ENCODE measurements around the gene SLC1A2. TPM values are rescaled to one million over a fixed set of nuclear protein-coding genes. Genes with fewer than 3 reads are reported as not detected.

SLC1A2 gene
- total RNA-seq, 1 experiment from 2014 or later, result 0.50 TPM

DNA sequence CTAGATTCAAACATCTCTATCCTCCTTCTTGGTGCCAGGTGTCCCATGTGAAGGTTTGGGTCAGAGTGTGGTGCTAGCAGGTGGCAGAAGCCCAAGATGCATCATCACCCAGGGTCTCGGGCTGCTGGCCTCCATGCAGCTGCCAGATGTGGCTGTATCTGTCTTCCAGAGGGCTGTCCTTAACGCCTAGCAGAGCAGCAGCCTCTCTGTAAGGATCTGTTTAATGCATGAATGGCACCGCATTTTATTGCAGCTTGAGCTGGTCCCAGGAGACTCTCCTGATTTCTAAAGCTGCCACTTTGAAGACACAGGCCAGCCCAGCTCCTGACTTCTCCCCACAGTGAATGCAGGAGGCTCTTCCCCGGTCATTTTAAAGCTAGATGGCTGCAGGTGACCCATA is 26.3 kb downstream of the SLC1A2 start:
- Mint-ChIP-seq H3K4me3 (no peak overlapping the region), H3K4me1 (peaks cover 12% of the 10 kb centered on the region), H3K9me3 (peaks cover 4% of the 10 kb centered on the region; the same call in 1 of the 2 replicates), H3K27me3 (ENCODE audit: low read depth) (no peaks in the 10 kb centered on the region), H3K36me3 (no peaks in the 10 kb centered on the region), H3K27ac (no peak overlapping the region)
- POLR2A ChIA-PET, result no interaction called here
- CTCF ChIA-PET, result interaction anchor here (0.8 to 3.1 kb wide), 6 partner anchors 26 to 881 kb away, joined by 3 to 13 read pairs (median 4); partner anchors contain the start of genes CD44 and SLC1A2
- ATAC-seq (no peak), DNase-seq (ENCODE audit: low spot score) (no peak)
- TF ChIP-seq, protein P1, sequence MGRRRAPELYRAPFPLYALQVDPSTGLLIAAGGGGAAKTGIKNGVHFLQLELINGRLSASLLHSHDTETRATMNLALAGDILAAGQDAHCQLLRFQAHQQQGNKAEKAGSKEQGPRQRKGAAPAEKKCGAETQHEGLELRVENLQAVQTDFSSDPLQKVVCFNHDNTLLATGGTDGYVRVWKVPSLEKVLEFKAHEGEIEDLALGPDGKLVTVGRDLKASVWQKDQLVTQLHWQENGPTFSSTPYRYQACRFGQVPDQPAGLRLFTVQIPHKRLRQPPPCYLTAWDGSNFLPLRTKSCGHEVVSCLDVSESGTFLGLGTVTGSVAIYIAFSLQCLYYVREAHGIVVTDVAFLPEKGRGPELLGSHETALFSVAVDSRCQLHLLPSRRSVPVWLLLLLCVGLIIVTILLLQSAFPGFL (CRISPR knock-in tag; IDR thresholded peaks at IDR 0.05; ENCODE audit: borderline replicate concordance), result no peak
- TF ChIP-seq, protein P2, sequence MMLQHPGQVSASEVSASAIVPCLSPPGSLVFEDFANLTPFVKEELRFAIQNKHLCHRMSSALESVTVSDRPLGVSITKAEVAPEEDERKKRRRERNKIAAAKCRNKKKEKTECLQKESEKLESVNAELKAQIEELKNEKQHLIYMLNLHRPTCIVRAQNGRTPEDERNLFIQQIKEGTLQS (CRISPR knock-in tag; conservative IDR thresholded peaks at IDR 0.05), result no peak
- TF ChIP-seq, protein P3, sequence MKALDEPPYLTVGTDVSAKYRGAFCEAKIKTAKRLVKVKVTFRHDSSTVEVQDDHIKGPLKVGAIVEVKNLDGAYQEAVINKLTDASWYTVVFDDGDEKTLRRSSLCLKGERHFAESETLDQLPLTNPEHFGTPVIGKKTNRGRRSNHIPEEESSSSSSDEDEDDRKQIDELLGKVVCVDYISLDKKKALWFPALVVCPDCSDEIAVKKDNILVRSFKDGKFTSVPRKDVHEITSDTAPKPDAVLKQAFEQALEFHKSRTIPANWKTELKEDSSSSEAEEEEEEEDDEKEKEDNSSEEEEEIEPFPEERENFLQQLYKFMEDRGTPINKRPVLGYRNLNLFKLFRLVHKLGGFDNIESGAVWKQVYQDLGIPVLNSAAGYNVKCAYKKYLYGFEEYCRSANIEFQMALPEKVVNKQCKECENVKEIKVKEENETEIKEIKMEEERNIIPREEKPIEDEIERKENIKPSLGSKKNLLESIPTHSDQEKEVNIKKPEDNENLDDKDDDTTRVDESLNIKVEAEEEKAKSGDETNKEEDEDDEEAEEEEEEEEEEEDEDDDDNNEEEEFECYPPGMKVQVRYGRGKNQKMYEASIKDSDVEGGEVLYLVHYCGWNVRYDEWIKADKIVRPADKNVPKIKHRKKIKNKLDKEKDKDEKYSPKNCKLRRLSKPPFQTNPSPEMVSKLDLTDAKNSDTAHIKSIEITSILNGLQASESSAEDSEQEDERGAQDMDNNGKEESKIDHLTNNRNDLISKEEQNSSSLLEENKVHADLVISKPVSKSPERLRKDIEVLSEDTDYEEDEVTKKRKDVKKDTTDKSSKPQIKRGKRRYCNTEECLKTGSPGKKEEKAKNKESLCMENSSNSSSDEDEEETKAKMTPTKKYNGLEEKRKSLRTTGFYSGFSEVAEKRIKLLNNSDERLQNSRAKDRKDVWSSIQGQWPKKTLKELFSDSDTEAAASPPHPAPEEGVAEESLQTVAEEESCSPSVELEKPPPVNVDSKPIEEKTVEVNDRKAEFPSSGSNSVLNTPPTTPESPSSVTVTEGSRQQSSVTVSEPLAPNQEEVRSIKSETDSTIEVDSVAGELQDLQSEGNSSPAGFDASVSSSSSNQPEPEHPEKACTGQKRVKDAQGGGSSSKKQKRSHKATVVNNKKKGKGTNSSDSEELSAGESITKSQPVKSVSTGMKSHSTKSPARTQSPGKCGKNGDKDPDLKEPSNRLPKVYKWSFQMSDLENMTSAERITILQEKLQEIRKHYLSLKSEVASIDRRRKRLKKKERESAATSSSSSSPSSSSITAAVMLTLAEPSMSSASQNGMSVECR (CRISPR knock-in tag; IDR thresholded peaks at IDR 0.05; ENCODE audit: borderline replicate concordance), result no peak
- TF ChIP-seq MYBL2 (CRISPR knock-in tag; IDR thresholded peaks at IDR 0.05) (no peak), TEAD4 (CRISPR knock-in tag; IDR thresholded peaks at IDR 0.05) (no peak), ZNF416 (CRISPR knock-in tag; IDR thresholded peaks at IDR 0.05) (no peak), HMGA2 (CRISPR knock-in tag; IDR thresholded peaks at IDR 0.05) (no peak), ZNF219 (CRISPR knock-in tag; IDR thresholded peaks at IDR 0.05; ENCODE audit: borderline replicate concordance) (no peak)
- TF ChIP-seq, protein P4, sequence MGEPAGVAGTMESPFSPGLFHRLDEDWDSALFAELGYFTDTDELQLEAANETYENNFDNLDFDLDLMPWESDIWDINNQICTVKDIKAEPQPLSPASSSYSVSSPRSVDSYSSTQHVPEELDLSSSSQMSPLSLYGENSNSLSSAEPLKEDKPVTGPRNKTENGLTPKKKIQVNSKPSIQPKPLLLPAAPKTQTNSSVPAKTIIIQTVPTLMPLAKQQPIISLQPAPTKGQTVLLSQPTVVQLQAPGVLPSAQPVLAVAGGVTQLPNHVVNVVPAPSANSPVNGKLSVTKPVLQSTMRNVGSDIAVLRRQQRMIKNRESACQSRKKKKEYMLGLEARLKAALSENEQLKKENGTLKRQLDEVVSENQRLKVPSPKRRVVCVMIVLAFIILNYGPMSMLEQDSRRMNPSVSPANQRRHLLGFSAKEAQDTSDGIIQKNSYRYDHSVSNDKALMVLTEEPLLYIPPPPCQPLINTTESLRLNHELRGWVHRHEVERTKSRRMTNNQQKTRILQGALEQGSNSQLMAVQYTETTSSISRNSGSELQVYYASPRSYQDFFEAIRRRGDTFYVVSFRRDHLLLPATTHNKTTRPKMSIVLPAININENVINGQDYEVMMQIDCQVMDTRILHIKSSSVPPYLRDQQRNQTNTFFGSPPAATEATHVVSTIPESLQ (CRISPR knock-in tag; IDR thresholded peaks at IDR 0.05), result no peak
- TF ChIP-seq, protein P5, sequence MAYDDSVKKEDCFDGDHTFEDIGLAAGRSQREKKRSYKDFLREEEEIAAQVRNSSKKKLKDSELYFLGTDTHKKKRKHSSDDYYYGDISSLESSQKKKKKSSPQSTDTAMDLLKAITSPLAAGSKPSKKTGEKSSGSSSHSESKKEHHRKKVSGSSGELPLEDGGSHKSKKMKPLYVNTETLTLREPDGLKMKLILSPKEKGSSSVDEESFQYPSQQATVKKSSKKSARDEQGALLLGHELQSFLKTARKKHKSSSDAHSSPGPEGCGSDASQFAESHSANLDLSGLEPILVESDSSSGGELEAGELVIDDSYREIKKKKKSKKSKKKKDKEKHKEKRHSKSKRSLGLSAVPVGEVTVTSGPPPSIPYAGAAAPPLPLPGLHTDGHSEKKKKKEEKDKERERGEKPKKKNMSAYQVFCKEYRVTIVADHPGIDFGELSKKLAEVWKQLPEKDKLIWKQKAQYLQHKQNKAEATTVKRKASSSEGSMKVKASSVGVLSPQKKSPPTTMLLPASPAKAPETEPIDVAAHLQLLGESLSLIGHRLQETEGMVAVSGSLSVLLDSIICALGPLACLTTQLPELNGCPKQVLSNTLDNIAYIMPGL (CRISPR knock-in tag; IDR thresholded peaks at IDR 0.05), result no peak
- TF ChIP-seq, protein P6, sequence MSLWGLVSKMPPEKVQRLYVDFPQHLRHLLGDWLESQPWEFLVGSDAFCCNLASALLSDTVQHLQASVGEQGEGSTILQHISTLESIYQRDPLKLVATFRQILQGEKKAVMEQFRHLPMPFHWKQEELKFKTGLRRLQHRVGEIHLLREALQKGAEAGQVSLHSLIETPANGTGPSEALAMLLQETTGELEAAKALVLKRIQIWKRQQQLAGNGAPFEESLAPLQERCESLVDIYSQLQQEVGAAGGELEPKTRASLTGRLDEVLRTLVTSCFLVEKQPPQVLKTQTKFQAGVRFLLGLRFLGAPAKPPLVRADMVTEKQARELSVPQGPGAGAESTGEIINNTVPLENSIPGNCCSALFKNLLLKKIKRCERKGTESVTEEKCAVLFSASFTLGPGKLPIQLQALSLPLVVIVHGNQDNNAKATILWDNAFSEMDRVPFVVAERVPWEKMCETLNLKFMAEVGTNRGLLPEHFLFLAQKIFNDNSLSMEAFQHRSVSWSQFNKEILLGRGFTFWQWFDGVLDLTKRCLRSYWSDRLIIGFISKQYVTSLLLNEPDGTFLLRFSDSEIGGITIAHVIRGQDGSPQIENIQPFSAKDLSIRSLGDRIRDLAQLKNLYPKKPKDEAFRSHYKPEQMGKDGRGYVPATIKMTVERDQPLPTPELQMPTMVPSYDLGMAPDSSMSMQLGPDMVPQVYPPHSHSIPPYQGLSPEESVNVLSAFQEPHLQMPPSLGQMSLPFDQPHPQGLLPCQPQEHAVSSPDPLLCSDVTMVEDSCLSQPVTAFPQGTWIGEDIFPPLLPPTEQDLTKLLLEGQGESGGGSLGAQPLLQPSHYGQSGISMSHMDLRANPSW (CRISPR knock-in tag; conservative IDR thresholded peaks at IDR 0.05; ENCODE audit: low read depth), result no peak
- TF ChIP-seq, protein P7, sequence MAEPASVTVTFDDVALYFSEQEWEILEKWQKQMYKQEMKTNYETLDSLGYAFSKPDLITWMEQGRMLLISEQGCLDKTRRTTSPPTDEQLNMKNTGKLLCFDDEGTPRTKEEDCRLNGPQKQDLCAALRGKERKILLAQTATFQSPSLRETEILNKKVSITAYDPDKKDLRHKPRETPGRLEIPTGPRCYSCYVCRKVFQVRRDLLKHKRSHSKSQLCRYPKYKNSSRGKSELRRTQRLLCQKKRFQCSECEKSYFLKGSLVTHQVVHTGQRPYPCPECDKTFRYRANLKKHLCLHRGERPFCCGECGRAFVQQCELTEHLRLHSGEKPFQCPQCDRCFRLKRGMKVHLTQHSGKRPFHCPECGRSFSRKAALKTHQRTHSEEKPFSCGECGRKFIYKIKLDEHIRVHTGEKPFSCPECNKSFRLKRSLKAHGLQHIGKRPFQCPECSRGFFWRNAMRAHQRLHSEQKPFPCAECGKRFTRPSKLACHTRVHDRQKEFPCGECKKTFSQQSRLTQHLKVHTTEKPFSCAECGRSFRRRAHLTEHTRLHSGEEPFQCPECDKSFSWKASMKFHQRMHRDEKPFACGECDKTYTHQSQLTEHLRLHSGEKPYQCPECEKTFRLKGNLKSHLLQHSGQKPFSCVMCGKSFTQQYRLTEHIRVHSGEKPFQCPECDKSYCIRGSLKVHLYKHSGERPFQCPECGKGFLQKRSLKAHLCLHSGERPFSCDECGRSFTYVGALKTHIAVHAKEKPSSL (CRISPR knock-in tag; conservative IDR thresholded peaks at IDR 0.05), result no peak
- TF ChIP-seq, protein P8, sequence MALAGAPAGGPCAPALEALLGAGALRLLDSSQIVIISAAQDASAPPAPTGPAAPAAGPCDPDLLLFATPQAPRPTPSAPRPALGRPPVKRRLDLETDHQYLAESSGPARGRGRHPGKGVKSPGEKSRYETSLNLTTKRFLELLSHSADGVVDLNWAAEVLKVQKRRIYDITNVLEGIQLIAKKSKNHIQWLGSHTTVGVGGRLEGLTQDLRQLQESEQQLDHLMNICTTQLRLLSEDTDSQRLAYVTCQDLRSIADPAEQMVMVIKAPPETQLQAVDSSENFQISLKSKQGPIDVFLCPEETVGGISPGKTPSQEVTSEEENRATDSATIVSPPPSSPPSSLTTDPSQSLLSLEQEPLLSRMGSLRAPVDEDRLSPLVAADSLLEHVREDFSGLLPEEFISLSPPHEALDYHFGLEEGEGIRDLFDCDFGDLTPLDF (CRISPR knock-in tag; IDR thresholded peaks at IDR 0.05), result no peak
